T-helper 17 cell (primary cell): ENCODE results near the gene TARS3. TPM values are rescaled to one million over a fixed set of nuclear protein-coding genes. Genes with fewer than 3 reads are reported as not detected.
"Not testable (repeated sequence)": the region's sequence is repeated elsewhere in the genome, so short reads cannot be mapped to it uniquely, and the experiment has no call there.

Experiments
- ATAC-seq: fragments of 150-1000 bp; cut with Tn5 transposase; 2 replicates; pipeline ENCODE4 v1.10.0; 2021; ENCODE audit warnings: mild to moderate bottlenecking, moderate library complexity
- DNase-seq, 3 donors: peaks; one replicate each; pipeline versions ENCODE4 v3.0.0 to v3.0.0-alpha.2; 2020 to 2021
- H3K9me3 ChIP-seq: one replicate; pipeline ENCODE4 v1.7.0; 2013; ENCODE audit warnings: low read length, mild to moderate bottlenecking; ENCODE audit not compliant: control insufficient read depth, poor library complexity, severe bottlenecking
- H3K27ac Mint-ChIP-seq: one replicate; pipeline ENCODE4 v1.8.0; 2022; ENCODE audit warnings: mild to moderate bottlenecking, moderate library complexity, mixed read lengths
- H3K27me3 Mint-ChIP-seq: one replicate; pipeline ENCODE4 v1.8.0; 2022; ENCODE audit warnings: mixed read lengths
- H3K36me3 Mint-ChIP-seq: one replicate; pipeline ENCODE4 v1.8.0; 2022; ENCODE audit warnings: low read depth, mixed read lengths
- H3K4me1 Mint-ChIP-seq: one replicate; pipeline ENCODE4 v1.8.0; 2022; ENCODE audit warnings: mild to moderate bottlenecking, mixed read lengths
- H3K4me3 Mint-ChIP-seq: one replicate; pipeline ENCODE4 v1.8.0; 2022; ENCODE audit warnings: mild to moderate bottlenecking, moderate library complexity, mixed read lengths
- total RNA-seq, 4 donors: library from RNA in 2 of 4; stranded (reverse) in 2 of 4; gene quantifications; one replicate each; pipeline ENCODE4 v1.2.3 and lab custom pipeline; 2022 to 2026

TARS3 gene
- total RNA-seq, 2 donors from 2014 or later, result 13.4 to 17.6 TPM

GRCh38 chr15:101662203-101662602 lies 62.1 kb downstream of the TARS3 start:
- H3K36me3 Mint-ChIP-seq, result peaks cover 3% of the 10 kb centered on the region
- ATAC-seq (no peak), DNase-seq (no peak)
- H3K27me3 Mint-ChIP-seq, result no peaks in the 10 kb centered on the region
- H3K4me3 Mint-ChIP-seq, result no peak overlapping the region
- H3K4me1 Mint-ChIP-seq, result peaks cover 15% of the 10 kb centered on the region
- H3K9me3 ChIP-seq, result no peaks in the 10 kb centered on the region
- no peak overlapping the region for H3K27ac Mint-ChIP-seq

DNA sequence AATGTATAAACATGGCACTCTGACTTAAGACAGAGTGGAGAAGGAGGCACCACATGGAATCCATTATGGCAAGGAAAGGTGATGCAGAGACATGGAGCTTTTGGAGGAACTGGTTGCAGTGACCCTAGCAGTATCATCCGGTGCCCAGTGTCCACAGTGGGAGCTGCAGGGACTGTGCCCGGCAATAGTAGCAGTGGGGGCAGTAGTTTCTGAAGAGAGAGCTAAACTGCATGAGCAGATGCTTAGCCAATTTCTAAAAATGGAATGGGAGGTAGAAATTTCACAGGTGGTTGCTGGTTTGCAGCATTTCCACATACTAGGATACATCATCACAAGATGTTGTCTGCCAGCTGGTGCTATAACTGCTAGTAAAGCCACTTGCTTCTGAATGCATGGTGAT lies 64.3 kb downstream of the TARS3 start:
- no peak for DNase-seq
- H3K27ac Mint-ChIP-seq, result no peak overlapping the region

DNA sequence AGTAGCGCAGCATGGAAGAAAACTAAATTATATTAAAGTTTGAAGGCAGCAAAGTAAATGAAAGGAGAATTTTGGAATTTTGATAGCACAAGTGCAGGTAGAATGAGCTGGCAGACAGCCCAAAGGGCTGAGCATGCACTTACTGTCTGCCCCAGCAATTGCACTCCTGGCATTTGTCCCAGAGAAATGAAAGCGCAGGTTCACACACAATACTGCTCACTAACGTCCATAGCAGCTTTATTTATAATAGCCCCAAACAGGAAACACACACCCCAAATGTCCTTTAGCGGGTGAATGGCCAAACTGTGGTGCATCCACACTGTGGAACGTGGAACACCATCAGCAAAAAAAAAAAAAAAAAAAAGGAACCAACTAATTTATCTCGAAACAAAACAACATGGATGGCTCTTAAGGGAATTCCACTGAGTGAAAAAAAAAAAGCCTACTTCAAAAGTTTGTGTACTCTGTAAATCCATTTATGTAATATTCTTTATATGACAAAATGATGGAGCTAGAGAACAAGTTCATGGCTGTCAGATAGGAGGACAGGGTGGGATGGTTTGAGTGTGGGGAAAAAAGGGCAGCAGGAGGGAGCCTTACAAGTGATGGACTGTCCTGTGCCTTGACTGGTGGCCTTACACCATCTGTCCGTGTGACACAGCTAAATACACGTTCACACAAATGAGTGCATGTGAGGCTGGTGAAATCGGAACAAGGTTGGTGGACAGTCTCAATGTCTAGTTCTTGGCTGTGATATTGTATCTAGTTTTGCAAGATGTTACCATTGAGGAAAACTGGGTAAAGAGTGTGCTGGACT lies 66.1 kb downstream of the TARS3 start:
- Mint-ChIP-seq H3K4me1 (peaks cover 2% of the 10 kb centered on the region), H3K36me3 (no peaks in the 10 kb centered on the region), H3K27ac (no peak overlapping the region), H3K4me3 (no peak overlapping the region), H3K27me3 (no peaks in the 10 kb centered on the region)
- DNase-seq (no peak), ATAC-seq (no peak)
- H3K9me3 ChIP-seq, result no peaks in the 10 kb centered on the region

More for the DNA sequence above, 64.3 kb downstream of the TARS3 start:
- Mint-ChIP-seq H3K4me1 (peaks cover 14% of the 10 kb centered on the region), H3K36me3 (peaks cover 3% of the 10 kb centered on the region), H3K4me3 (no peak overlapping the region), H3K27me3 (no peaks in the 10 kb centered on the region)
- ATAC-seq, result no peak
- H3K9me3 ChIP-seq, result no peaks in the 10 kb centered on the region

GRCh38 chr15:101657171-101657570 lies 67.1 kb downstream of the TARS3 start:
- H3K27ac Mint-ChIP-seq, result no peak overlapping the region
- H3K36me3 Mint-ChIP-seq, result no peaks in the 10 kb centered on the region
- no peak overlapping the region for H3K4me3 Mint-ChIP-seq
- H3K9me3 ChIP-seq, result no peaks in the 10 kb centered on the region
- DNase-seq, result no peak
- H3K4me1 Mint-ChIP-seq, result peaks cover 2% of the 10 kb centered on the region
- no peaks in the 10 kb centered on the region for H3K27me3 Mint-ChIP-seq
- no peak for ATAC-seq

DNA sequence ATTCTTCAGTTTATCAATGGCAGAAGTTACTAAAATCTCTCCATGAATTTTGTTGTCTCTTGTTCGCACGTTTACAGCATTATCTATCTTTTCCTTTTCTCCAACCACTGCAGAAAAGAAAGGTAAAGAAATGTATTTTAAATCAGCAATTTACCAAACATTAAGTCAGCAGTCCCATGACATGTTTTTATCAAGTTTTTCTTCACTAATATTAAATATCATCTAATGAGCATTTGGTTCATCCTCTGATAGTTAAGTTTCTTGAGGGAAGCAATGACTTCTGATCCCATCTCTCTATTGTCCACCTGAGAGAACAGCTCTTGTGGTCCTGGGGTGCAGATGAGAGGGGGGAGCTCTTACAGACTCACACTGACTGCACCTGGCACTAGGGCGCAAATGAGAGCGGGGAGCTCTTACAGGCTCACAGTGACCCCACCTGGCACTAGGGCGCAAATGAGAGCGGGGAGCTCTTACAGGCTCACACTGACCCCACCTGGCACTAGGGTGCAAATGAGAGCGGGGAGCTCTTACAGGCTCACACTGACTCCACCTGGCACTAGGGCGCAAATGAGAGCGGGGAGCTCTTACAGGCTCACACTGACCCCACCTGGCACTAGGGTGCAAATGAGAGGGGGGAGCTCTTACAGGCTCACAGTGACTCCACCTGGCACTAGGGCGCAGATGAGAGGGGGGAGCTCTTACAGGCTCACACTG lies 69.5 kb downstream of the TARS3 start:
- Mint-ChIP-seq H3K4me3 (peak overlapping the region; percentile 39), H3K4me1 (peaks cover 12% of the 10 kb centered on the region)
- not testable (repeated sequence) for H3K27me3 Mint-ChIP-seq, H3K36me3 Mint-ChIP-seq, DNase-seq, ATAC-seq, H3K27ac Mint-ChIP-seq, H3K9me3 ChIP-seq

- DNase-seq (no peak), ATAC-seq (no peak)
- peak overlapping the region; percentile 39 for H3K4me3 Mint-ChIP-seq
- H3K36me3 Mint-ChIP-seq, result no peaks in the 10 kb centered on the region
- H3K4me1 Mint-ChIP-seq, result peaks cover 13% of the 10 kb centered on the region
- H3K27me3 Mint-ChIP-seq, result no peaks in the 10 kb centered on the region
- H3K9me3 ChIP-seq, result no peaks in the 10 kb centered on the region
- no peak overlapping the region for H3K27ac Mint-ChIP-seq
These were observed 70.1 kb downstream of the TARS3 start for GRCh38 chr15:101654171-101654570.

- H3K4me3 Mint-ChIP-seq, result peak overlapping the region; percentile 93
- H3K4me1 Mint-ChIP-seq, result peaks cover 13% of the 10 kb centered on the region
- H3K27me3 Mint-ChIP-seq, result no peaks in the 10 kb centered on the region
- H3K9me3 ChIP-seq, result no peaks in the 10 kb centered on the region
- H3K27ac Mint-ChIP-seq, result peak overlapping the region; percentile 97
- DNase-seq (no peak), ATAC-seq (no peak)
- H3K36me3 Mint-ChIP-seq, result no peaks in the 10 kb centered on the region
These were observed 71.4 kb downstream of the TARS3 start for GRCh38 chr15:101652786-101653430.

GRCh38 chr15:101652098-101652785 lies 72.0 kb downstream of the TARS3 start, which contains the start of gene TM2D3:
TM2D3 (minus strand) TSS chr15:101652381; CDS start chr15:101652361, 20 bp downstream.
- no peaks in the 10 kb centered on the region for H3K27me3 Mint-ChIP-seq
- no peaks in the 10 kb centered on the region for H3K36me3 Mint-ChIP-seq
- H3K4me1 Mint-ChIP-seq, result peaks cover 13% of the 10 kb centered on the region

DNA sequence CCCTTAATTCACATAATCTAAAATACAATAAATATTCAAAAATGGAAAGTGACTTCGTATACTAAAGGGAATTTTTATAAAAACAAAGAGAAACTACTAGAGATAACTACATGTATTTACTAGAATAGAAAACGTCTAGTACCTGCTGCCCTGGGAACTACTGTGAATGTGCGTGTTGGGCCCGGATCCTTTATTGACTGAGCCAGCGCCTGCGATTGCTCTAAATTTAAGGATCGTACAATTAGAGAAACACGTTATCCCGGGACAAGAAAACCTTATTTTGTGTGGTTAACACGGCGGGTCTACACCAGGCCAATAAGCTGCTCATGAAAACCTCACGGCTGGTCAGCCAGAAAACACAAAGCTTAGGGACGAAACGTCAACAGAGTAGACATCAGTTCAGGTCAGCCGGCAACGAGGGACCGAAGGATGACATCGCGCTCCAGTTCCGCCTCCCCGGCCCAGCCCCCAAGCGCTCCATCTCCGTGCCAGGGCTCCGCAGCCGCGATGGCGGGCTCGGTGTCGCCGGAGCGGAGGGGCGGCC lies 72.6 kb downstream of the TARS3 start:
- DNase-seq, result no peak
- ATAC-seq, result peak; percentile 54

More at GRCh38 chr15:101652098-101652785, 72.0 kb downstream of the TARS3 start, which contains the start of gene TM2D3:
- H3K27ac Mint-ChIP-seq, result peak within 1 kb of the TSS; percentile 97
- ATAC-seq (peak; percentile 91), DNase-seq (peak; percentile 95 to 98 (median 98))
- no peaks in the 10 kb centered on the region for H3K9me3 ChIP-seq
- H3K4me3 Mint-ChIP-seq, result peak within 1 kb of the TSS; percentile 93

GRCh38 chr15:101650145-101650544 lies 74.1 kb downstream of the TARS3 start:
- Mint-ChIP-seq H3K4me1 (peaks cover 16% of the 10 kb centered on the region), H3K36me3 (peaks cover 2% of the 10 kb centered on the region), H3K27me3 (no peaks in the 10 kb centered on the region)

More for the DNA sequence above, 72.6 kb downstream of the TARS3 start:
- no peaks in the 10 kb centered on the region for H3K9me3 ChIP-seq
- Mint-ChIP-seq H3K27ac (peak overlapping the region; percentile 97), H3K36me3 (no peaks in the 10 kb centered on the region), H3K27me3 (no peaks in the 10 kb centered on the region), H3K4me1 (peaks cover 13% of the 10 kb centered on the region), H3K4me3 (peak overlapping the region; percentile 93)

GRCh38 chr15:101648356-101648755 lies 75.9 kb downstream of the TARS3 start:
- Mint-ChIP-seq H3K27me3 (no peaks in the 10 kb centered on the region), H3K4me1 (peaks cover 16% of the 10 kb centered on the region), H3K36me3 (peaks cover 3% of the 10 kb centered on the region), H3K27ac (no peak overlapping the region), H3K4me3 (no peak overlapping the region)
- no peaks in the 10 kb centered on the region for H3K9me3 ChIP-seq
- DNase-seq (no peak), ATAC-seq (no peak)

More at GRCh38 chr15:101650145-101650544, 74.1 kb downstream of the TARS3 start:
- ATAC-seq, result no peak
- H3K9me3 ChIP-seq, result no peaks in the 10 kb centered on the region
- Mint-ChIP-seq H3K4me3 (peak overlapping the region; percentile 93), H3K27ac (peak overlapping the region; percentile 97)
- no peak for DNase-seq

DNA sequence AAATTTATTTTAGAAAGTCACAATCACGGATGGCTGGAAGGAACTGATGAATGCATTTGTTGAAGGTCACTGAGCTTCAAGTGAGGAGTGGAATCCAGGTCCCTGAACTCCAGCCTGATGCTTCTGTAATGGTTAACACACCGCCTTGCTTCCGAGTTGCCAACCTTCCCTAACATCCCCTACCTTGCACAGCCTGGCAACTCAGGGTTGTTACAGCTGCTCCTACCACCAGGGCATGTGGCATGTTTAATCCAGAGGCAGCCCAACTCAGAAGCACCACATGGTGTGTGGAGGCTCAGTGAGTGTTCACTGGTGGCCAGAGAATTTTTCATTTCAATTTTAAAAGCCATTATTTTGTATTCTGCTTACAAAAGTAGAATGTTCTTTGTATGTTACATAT lies 77.0 kb downstream of the TARS3 start:
- Mint-ChIP-seq H3K36me3 (peaks cover 3% of the 10 kb centered on the region), H3K4me3 (no peak overlapping the region), H3K27me3 (no peaks in the 10 kb centered on the region), H3K27ac (no peak overlapping the region), H3K4me1 (peaks cover 20% of the 10 kb centered on the region)
- DNase-seq (no peak), ATAC-seq (no peak)
- no peaks in the 10 kb centered on the region for H3K9me3 ChIP-seq
